ENCODE measurements around the gene CHRNA5.

The CHRNA5 gene

GRCh38 chr15:78640527-78641101 is 75.3 kb downstream of the CHRNA5 start:
- no peaks in the 10 kb centered on the region for H3K9me3 ChIP-seq
- TF ChIP-seq CTCF (IDR thresholded peaks at IDR 0.05) = no peak
- H3K36me3 ChIP-seq = no peaks in the 10 kb centered on the region
- H3K4me3 ChIP-seq (ENCODE audit: low read depth in 1 of 2, low read length in 1 of 2) = peak overlapping the region in 1 of 2 experiments; percentile 7
- peaks cover 42% of the 10 kb centered on the region for H3K27me3 ChIP-seq
- peaks cover 0 to 7% of the 10 kb centered on the region in 2 experiments for H3K4me1 ChIP-seq (ENCODE audit: control insufficient read depth in 1 of 2, insufficient read depth in 1 of 2, low read depth in 1 of 2, low read length in 1 of 2)
- H3K27ac ChIP-seq = no peak overlapping the region

- H3K4me1 ChIP-seq (ENCODE audit: control insufficient read depth in 1 of 2, insufficient read depth in 1 of 2, low read depth in 1 of 2, low read length in 1 of 2) = peaks cover 0 to 7% of the 10 kb centered on the region in 2 experiments
- TF ChIP-seq CTCF (IDR thresholded peaks at IDR 0.05) = no peak
- no peaks in the 10 kb centered on the region for H3K36me3 ChIP-seq
- H3K27me3 ChIP-seq = peaks cover 42% of the 10 kb centered on the region
- no peak within 1 kb of the TSS for H3K27ac ChIP-seq
- peak within 1 kb of the TSS in 1 of 2 experiments; percentile 7 for H3K4me3 ChIP-seq (ENCODE audit: low read depth in 1 of 2, low read length in 1 of 2)
- H3K9me3 ChIP-seq = no peaks in the 10 kb centered on the region
Measured at GRCh38 chr15:78641102-78641748, 75.9 kb downstream of the CHRNA5 start, which contains the start of gene CHRNB4. CHRNB4 (minus strand) TSS chr15:78641210; CDS start chr15:78641133, 77 bp downstream.

- peaks cover 0 to 7% of the 10 kb centered on the region in 2 experiments for H3K4me1 ChIP-seq (ENCODE audit: control insufficient read depth in 1 of 2, insufficient read depth in 1 of 2, low read depth in 1 of 2, low read length in 1 of 2)
- H3K4me3 ChIP-seq (ENCODE audit: low read depth in 1 of 2, low read length in 1 of 2) = no peak overlapping the region
- no peaks in the 10 kb centered on the region for H3K9me3 ChIP-seq
- peaks cover 42% of the 10 kb centered on the region for H3K27me3 ChIP-seq
- no peak overlapping the region for H3K27ac ChIP-seq
- no peaks in the 10 kb centered on the region for H3K36me3 ChIP-seq
- TF ChIP-seq CTCF (IDR thresholded peaks at IDR 0.05) = no peak
Measured at GRCh38 chr15:78641749-78642275, 76.5 kb downstream of the CHRNA5 start.

GRCh38 chr15:78642331-78642730 is 77.0 kb downstream of the CHRNA5 start:
- Histone ChIP-seq H3K27ac (no peak overlapping the region), H3K4me1 (ENCODE audit: control insufficient read depth in 1 of 2, insufficient read depth in 1 of 2, low read depth in 1 of 2, low read length in 1 of 2) (peaks cover 0 to 7% of the 10 kb centered on the region in 2 experiments), H3K4me3 (ENCODE audit: low read depth in 1 of 2, low read length in 1 of 2) (no peak overlapping the region), H3K9me3 (no peaks in the 10 kb centered on the region), H3K36me3 (no peaks in the 10 kb centered on the region), H3K27me3 (peaks cover 42% of the 10 kb centered on the region)
- TF ChIP-seq CTCF (IDR thresholded peaks at IDR 0.05) = no peak

Measured in neutrophil (primary cell).